D721Med (cell line): Measurements from ENCODE around the gene CYP24A1.

Experiments used
- DNase-seq: peaks from one replicate; pipeline ENCODE4 v3.0.0; 2011; ENCODE audit warnings: low spot score; ENCODE audit not compliant: insufficient read length
- FAIRE-seq: peaks from 2 replicates; lab custom pipeline; 2011; peaks lifted over from hg19 to GRCh38; lab: Jason Lieb, UNC
- CTCF ChIP-seq: IDR thresholded peaks from 2 replicates; pipeline ENCODE4 v1.5.1; 2012; ENCODE audit warnings: mild to moderate bottlenecking, control low read depth; ENCODE audit not compliant: insufficient read depth; ENCODE audit errors: missing control alignments

CYP24A1 gene

GRCh38 chr20:54174457-54175175, 830 bp upstream of the CYP24A1 start:
- no peak for TF ChIP-seq CTCF
- no peak for FAIRE-seq
- DNase-seq: no peak

DNA sequence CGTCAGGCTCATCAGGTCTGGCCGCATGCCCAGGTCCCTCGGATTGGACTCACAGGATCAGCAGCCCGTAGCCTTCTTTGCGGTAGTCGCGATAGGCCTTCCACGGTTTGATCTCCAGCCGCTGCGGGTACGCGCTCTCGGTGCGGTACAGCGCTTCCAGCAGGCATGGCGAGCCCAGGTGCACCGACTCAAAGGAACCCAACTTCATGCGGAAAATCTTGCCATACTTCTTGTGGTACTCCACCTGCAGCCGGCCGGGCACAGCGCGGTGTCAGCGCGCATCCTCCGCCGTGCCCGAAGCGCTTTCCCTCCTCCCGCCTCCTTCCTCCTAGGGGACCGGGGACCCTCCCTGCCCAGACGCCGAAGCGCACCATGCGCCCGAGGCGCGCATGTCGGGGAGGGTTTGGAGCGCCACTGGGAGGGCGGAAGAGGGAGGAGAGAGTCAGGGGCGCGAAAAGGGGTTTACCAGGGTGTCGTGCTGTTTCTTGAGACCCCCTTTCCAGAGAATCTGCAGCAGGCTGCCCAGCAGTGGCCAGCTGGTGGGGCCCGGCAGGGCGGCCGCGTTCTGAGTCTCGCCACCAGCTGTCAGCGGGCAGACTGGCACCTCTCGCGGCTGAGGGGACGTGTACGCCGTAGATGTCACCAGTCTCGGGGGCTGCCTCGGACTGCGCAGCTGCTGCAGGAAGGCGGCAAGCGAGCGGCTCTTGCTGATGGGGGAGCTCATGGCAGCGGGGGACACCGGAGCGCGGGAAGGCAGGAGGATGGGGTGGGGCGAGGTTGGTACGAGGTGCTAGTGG, 732 bp downstream of the CYP24A1 start:
- no peak for FAIRE-seq
- no peak for TF ChIP-seq CTCF
- DNase-seq: no peak

DNA sequence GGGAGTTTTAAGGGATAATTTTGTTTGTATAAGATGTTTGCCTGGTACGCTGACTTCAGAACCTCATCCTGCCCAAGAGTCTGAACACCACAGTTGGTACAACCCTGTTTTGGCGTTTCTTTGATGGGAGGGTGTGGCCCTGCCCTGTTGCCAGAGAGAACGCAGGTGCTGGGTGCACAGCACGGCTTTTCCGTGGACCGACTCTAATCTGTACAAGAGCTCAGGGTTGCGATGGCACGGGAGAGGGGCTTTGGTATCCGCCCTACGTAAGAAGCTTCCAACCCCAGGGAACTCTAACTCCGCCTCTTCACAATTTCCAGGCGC, 1.3 kb downstream of the CYP24A1 start:
- DNase-seq (no peak), FAIRE-seq (no peak)
- TF ChIP-seq CTCF: no peak

GRCh38 chr20:54170963-54171362, 2.8 kb downstream of the CYP24A1 start:
- FAIRE-seq: no peak
- no peak for TF ChIP-seq CTCF
- DNase-seq: no peak

- TF ChIP-seq CTCF: no peak
- FAIRE-seq (no peak), DNase-seq (no peak)
These were observed 3.7 kb downstream of the CYP24A1 start for GRCh38 chr20:54170026-54170471.

DNA sequence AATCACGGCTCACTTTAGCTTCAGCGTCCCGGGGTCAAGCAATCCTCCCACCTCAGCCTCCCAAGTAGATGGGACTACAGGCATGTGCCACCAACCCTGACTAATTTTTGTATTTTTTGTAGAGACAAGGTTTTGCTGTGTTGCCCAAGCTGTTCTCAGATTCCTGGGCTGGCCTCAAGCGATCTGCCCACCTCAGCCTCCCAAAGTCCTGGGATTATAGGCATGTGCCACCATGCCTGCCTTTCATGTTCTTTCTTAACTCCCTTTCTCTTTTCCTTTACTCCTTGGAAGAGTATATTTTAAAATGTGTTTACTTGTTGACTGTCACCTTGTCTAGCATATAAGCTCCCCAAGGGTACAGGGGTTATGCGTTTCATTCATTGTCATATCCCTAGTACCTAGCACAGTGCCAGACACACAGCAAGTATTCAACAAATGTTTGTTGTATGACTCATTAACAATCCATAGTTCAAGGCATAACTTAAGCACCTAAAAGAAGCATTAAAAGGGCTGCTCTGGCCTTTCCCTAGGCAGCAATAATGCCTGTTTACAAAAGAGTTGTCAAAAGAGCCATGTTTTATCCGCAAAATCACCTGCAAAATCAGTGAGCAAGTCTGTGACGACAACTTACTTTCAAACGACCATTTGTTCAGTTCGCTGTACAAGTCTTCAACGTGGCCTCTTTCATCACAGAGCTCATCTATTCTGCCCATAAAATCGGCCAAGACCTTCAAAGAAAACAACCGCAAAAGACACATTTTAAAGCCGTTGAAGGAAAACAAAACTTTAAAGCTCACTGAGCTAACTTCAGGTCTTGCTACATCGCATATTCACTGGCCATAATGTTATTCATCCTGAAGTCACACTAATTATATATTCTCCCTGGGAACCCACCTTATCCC, 4.6 kb downstream of the CYP24A1 start:
- no peak for FAIRE-seq
- no peak for DNase-seq
- TF ChIP-seq CTCF: no peak
